ENCODE results near the gene TSPAN5.
A peak's percentile ranks its signal among the peaks of the same experiment; 100 is the strongest.

The TSPAN5 gene

GRCh38 chr4:98659106-98659592 is 738 bp upstream of the TSPAN5 start:
- Histone ChIP-seq H4K20me1 (ENCODE audit: insufficient read depth, low read length, poor library complexity, severe bottlenecking) (peaks cover 15% of the 10 kb centered on the region), H2AFZ (ENCODE audit: low read length) (peak overlapping the region; percentile 85), H3K4me1 (ENCODE audit: insufficient read depth, low read length, poor library complexity, severe bottlenecking) (peaks cover 62% of the 10 kb centered on the region), H3K4me3 (ENCODE audit: low read length, poor library complexity, severe bottlenecking) (peak overlapping the region; percentile 80), H3K9ac (ENCODE audit: low read depth, low read length, poor library complexity, severe bottlenecking) (peak overlapping the region; percentile 61), H3K9me3 (ENCODE audit: insufficient read depth, low read depth, low read length) (no peaks in the 10 kb centered on the region), H3K27me3 (ENCODE audit: insufficient read depth, low read length, poor library complexity, severe bottlenecking) (no peaks in the 10 kb centered on the region), H3K4me2 (ENCODE audit: low read depth, low read length, poor library complexity, severe bottlenecking) (peak overlapping the region; percentile 77), H3K36me3 (ENCODE audit: insufficient read depth, low read length) (no peaks in the 10 kb centered on the region), H3K79me2 (ENCODE audit: insufficient read depth, low read length) (peaks cover 38% of the 10 kb centered on the region), H3K9me2 (replicated peaks; ENCODE audit: low read depth, low read length) (no peaks in the 10 kb centered on the region), H3F3A (ENCODE audit: low read depth) (no peaks in the 10 kb centered on the region)
- no peak; the same call in 1 of the 2 replicates for TF ChIP-seq CTCF (conservative IDR thresholded peaks at IDR 0.05; ENCODE audit: low read length)

- Histone ChIP-seq H3K9me2 (replicated peaks; ENCODE audit: low read depth, low read length) (no peaks in the 10 kb centered on the region), H3F3A (ENCODE audit: low read depth) (no peaks in the 10 kb centered on the region), H3K27me3 (ENCODE audit: insufficient read depth, low read length, poor library complexity, severe bottlenecking) (no peaks in the 10 kb centered on the region), H3K79me2 (ENCODE audit: insufficient read depth, low read length) (peaks cover 52% of the 10 kb centered on the region), H3K4me1 (ENCODE audit: insufficient read depth, low read length, poor library complexity, severe bottlenecking) (peaks cover 63% of the 10 kb centered on the region), H2AFZ (ENCODE audit: low read length) (peak overlapping the region; percentile 80), H3K4me3 (ENCODE audit: low read length, poor library complexity, severe bottlenecking) (peak overlapping the region; percentile 80), H3K9me3 (ENCODE audit: insufficient read depth, low read depth, low read length) (no peaks in the 10 kb centered on the region), H3K36me3 (ENCODE audit: insufficient read depth, low read length) (no peaks in the 10 kb centered on the region), H3K9ac (ENCODE audit: low read depth, low read length, poor library complexity, severe bottlenecking) (peak overlapping the region; percentile 71), H3K4me2 (ENCODE audit: low read depth, low read length, poor library complexity, severe bottlenecking) (peak overlapping the region; percentile 69), H4K20me1 (ENCODE audit: insufficient read depth, low read length, poor library complexity, severe bottlenecking) (peaks cover 15% of the 10 kb centered on the region)
- TF ChIP-seq EZH2phosphoT487 (IDR thresholded peaks at IDR 0.05; ENCODE audit: borderline replicate concordance): no peak
Observed at GRCh38 chr4:98657531-98658286, 702 bp downstream of the TSPAN5 start.

- Histone ChIP-seq H2AFZ (ENCODE audit: low read length) (peak overlapping the region; percentile 80), H3K9me2 (replicated peaks; ENCODE audit: low read depth, low read length) (no peaks in the 10 kb centered on the region), H3K79me2 (ENCODE audit: insufficient read depth, low read length) (peaks cover 60% of the 10 kb centered on the region), H3K4me2 (ENCODE audit: low read depth, low read length, poor library complexity, severe bottlenecking) (peak overlapping the region; percentile 69), H3K9ac (ENCODE audit: low read depth, low read length, poor library complexity, severe bottlenecking) (peak overlapping the region; percentile 71), H3F3A (ENCODE audit: low read depth) (no peaks in the 10 kb centered on the region), H3K4me3 (ENCODE audit: low read length, poor library complexity, severe bottlenecking) (peak overlapping the region; percentile 80), H4K20me1 (ENCODE audit: insufficient read depth, low read length, poor library complexity, severe bottlenecking) (peaks cover 15% of the 10 kb centered on the region), H3K9me3 (ENCODE audit: insufficient read depth, low read depth, low read length) (no peaks in the 10 kb centered on the region), H3K36me3 (ENCODE audit: insufficient read depth, low read length) (no peaks in the 10 kb centered on the region), H3K4me1 (ENCODE audit: insufficient read depth, low read length, poor library complexity, severe bottlenecking) (peaks cover 56% of the 10 kb centered on the region), H3K27me3 (ENCODE audit: insufficient read depth, low read length, poor library complexity, severe bottlenecking) (no peaks in the 10 kb centered on the region)
- no peak for TF ChIP-seq EZH2phosphoT487 (IDR thresholded peaks at IDR 0.05; ENCODE audit: borderline replicate concordance)
- TF ChIP-seq CTCF (conservative IDR thresholded peaks at IDR 0.05; ENCODE audit: low read length): no peak
Observed at GRCh38 chr4:98656886-98657285, 1.5 kb downstream of the TSPAN5 start.
